ENCODE data around the gene PTPRCAP.
"Not testable (repeated sequence)": the region's sequence is repeated elsewhere in the genome, so short reads cannot be mapped to it uniquely, and the experiment has no call there.

Gene PTPRCAP

DNA sequence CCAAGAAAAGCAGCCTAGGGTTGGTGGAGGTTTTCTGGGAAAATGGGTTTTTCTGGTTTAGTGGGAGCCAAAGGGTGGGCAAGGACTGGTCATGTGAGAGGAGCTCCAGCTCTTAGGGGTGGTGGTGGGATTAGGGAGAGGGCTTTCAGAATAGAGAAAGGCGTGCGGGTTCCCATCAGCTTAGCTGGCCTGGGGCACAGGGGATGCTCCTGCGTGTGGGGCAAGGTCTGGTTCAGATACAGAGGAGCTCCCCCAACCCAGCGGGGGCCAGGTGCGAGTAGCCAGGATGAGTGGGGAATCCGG lies 30.9 kb upstream of the PTPRCAP start:
- no peak for TF ChIP-seq ZNF274 (IDR thresholded peaks at IDR 0.05; ENCODE audit: low read depth, low read length)
- no peak for TF ChIP-seq SUZ12 (IDR thresholded peaks at IDR 0.05; ENCODE audit: extremely low read depth, insufficient read depth, insufficient read length)
- no peak for TF ChIP-seq YY1 (IDR thresholded peaks at IDR 0.05; ENCODE audit: insufficient read depth, insufficient read length)
- Histone ChIP-seq H3K9ac (ENCODE audit: insufficient read length, low read depth) (peak overlapping the region; percentile 97), H3K4me3 (ENCODE audit: insufficient read length, low read depth) (peak overlapping the region; percentile 84), H3K36me3 (ENCODE audit: insufficient read depth, insufficient read length, low read length) (no peaks in the 10 kb centered on the region), H3K27me3 (ENCODE audit: insufficient read depth, insufficient read length) (no peaks in the 10 kb centered on the region), H3K9me3 (ENCODE audit: insufficient read depth, low read length) (no peaks in the 10 kb centered on the region), H3K4me1 (ENCODE audit: insufficient read depth, insufficient read length) (peaks cover 29% of the 10 kb centered on the region)
- no peak for DNase-seq (ENCODE audit: low read depth, low spot score)

DNA sequence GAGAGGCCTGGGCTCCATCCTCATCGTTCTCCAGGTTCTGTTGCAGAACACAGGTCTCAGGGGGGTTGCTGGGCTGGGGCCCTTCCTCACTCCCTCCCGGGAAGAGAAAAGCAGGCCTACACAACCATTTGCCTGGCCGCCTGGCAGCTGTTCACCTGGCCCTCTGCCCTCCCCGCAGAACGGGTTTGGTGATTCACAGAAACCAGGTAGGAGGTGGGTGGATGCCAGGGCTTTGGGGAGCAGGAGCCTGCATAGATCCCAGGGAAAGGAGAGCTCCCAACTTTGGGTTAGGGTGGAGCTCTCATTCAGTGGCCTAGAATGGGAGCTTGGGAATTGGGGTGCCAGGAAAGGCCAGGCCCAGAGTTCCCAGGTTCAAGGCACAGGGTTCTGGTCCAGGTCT lies 30.6 kb upstream of the PTPRCAP start:
- no peak for DNase-seq (ENCODE audit: low read depth, low spot score)
- TF ChIP-seq YY1 (IDR thresholded peaks at IDR 0.05; ENCODE audit: insufficient read depth, insufficient read length) = no peak
- TF ChIP-seq SUZ12 (IDR thresholded peaks at IDR 0.05; ENCODE audit: extremely low read depth, insufficient read depth, insufficient read length) = no peak
- TF ChIP-seq ZNF274 (IDR thresholded peaks at IDR 0.05; ENCODE audit: low read depth, low read length) = no peak
- H3K9ac ChIP-seq (ENCODE audit: insufficient read length, low read depth) = peak overlapping the region; percentile 97
- H3K27me3 ChIP-seq (ENCODE audit: insufficient read depth, insufficient read length) = no peaks in the 10 kb centered on the region
- H3K4me1 ChIP-seq (ENCODE audit: insufficient read depth, insufficient read length) = peaks cover 31% of the 10 kb centered on the region
- H3K36me3 ChIP-seq (ENCODE audit: insufficient read depth, insufficient read length, low read length) = no peaks in the 10 kb centered on the region
- no peaks in the 10 kb centered on the region for H3K9me3 ChIP-seq (ENCODE audit: insufficient read depth, low read length)
- peak overlapping the region; percentile 84 for H3K4me3 ChIP-seq (ENCODE audit: insufficient read length, low read depth)

DNA sequence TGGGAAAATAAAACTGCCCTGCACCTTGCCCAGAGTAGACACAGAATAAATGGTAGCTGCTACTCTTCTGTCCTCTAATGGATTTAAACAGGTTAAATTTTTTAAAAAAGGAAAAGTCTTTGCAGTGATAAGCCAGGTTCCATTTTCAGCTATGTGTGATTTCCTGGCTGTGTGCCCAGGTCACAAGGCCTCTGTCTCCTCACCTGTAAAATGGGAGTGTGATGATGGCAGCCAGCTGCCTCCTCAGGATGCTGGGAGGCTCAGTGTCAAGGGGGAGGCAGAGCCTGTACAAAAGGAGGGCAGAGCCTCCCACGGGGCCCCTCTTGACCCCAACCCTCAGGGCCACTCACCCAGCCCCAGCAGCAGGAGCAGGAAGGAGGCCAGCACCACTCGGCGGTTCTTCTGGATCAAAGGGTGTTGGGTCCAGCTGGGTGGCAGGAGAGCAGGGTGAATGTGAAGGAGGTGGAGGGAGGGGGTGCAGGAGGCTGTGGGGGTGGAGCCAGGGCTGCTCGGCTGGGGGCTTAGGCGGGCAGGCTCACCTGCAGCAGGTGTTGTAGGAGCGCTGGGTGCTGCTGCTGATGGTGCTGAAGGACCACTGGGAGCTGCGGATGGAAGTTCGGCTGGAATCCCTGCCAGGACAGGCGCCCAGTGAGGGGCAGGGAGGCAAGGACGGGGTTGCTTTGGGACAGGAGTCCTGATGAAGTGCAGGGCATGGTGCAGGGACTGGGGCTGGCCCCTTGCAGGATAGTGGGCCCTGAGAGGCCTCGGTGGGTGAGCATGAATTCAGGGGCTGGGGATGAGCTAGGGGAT lies 29.7 kb upstream of the PTPRCAP start:
- TF ChIP-seq ZNF274 (IDR thresholded peaks at IDR 0.05; ENCODE audit: low read depth, low read length) = no peak
- no peak for TF ChIP-seq SUZ12 (IDR thresholded peaks at IDR 0.05; ENCODE audit: extremely low read depth, insufficient read depth, insufficient read length)
- no peak for TF ChIP-seq YY1 (IDR thresholded peaks at IDR 0.05; ENCODE audit: insufficient read depth, insufficient read length)
- H3K4me1 ChIP-seq (ENCODE audit: insufficient read depth, insufficient read length) = peaks cover 31% of the 10 kb centered on the region
- no peak overlapping the region for H3K4me3 ChIP-seq (ENCODE audit: insufficient read length, low read depth)
- no peaks in the 10 kb centered on the region for H3K27me3 ChIP-seq (ENCODE audit: insufficient read depth, insufficient read length)
- no peaks in the 10 kb centered on the region for H3K9me3 ChIP-seq (ENCODE audit: insufficient read depth, low read length)
- H3K36me3 ChIP-seq (ENCODE audit: insufficient read depth, insufficient read length, low read length) = no peaks in the 10 kb centered on the region
- DNase-seq (ENCODE audit: low read depth, low spot score) = no peak
- peak overlapping the region; percentile 97 for H3K9ac ChIP-seq (ENCODE audit: insufficient read length, low read depth)

DNA sequence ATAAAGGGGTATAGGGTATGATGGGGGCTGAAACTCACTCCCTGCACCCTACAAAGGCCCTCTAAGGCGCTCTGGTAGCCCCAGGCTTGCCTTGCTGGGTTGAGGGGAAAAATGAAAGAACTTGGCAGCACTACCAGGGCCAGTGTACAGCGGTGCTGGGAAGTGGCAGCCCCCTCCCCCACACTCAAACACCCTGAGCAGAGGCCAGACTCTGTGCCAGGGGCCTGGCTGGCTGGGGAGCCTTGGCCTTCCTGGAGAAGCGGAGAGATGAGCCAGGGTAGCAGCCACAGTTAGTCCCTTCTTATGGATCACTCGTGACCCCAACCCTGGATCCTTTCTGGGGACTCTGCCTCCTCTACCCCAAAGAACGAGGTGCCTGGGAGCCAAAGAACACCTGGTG lies 28.9 kb upstream of the PTPRCAP start:
- TF ChIP-seq ZNF274 (IDR thresholded peaks at IDR 0.05; ENCODE audit: low read depth, low read length) (no peak), SUZ12 (IDR thresholded peaks at IDR 0.05; ENCODE audit: extremely low read depth, insufficient read depth, insufficient read length) (no peak), YY1 (IDR thresholded peaks at IDR 0.05; ENCODE audit: insufficient read depth, insufficient read length) (no peak)
- Histone ChIP-seq H3K9ac (ENCODE audit: insufficient read length, low read depth) (peak overlapping the region; percentile 97), H3K4me1 (ENCODE audit: insufficient read depth, insufficient read length) (peaks cover 31% of the 10 kb centered on the region), H3K9me3 (ENCODE audit: insufficient read depth, low read length) (no peaks in the 10 kb centered on the region), H3K4me3 (ENCODE audit: insufficient read length, low read depth) (no peak overlapping the region), H3K36me3 (ENCODE audit: insufficient read depth, insufficient read length, low read length) (no peaks in the 10 kb centered on the region), H3K27me3 (ENCODE audit: insufficient read depth, insufficient read length) (no peaks in the 10 kb centered on the region)
- DNase-seq (ENCODE audit: low read depth, low spot score) = no peak

DNA sequence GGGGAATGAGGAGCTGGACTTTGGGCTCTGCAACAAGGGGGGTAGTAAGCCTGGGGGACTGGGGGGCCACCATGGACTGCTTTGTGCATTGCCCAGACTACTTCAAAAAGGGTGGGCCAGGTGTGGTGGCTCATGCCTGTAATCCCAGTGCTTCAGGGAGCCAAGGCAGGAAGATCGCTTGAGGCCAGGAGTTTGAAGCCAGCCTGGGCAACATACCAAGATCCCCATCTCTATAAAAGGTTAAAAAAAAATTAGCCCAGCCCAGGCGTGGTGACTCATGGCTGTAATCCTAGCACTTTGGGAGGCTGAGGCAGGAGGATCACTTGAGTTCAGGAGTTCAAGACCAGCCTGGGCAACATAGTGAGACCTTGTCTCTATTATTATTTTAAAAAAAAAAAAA lies 28.0 kb upstream of the PTPRCAP start:
- Histone ChIP-seq H3K9ac (ENCODE audit: insufficient read length, low read depth) (peak overlapping the region; percentile 94), H3K4me1 (ENCODE audit: insufficient read depth, insufficient read length) (peaks cover 30% of the 10 kb centered on the region), H3K4me3 (ENCODE audit: insufficient read length, low read depth) (peak overlapping the region; percentile 81)
- DNase-seq (ENCODE audit: low read depth, low spot score); H3K27me3 ChIP-seq (ENCODE audit: insufficient read depth, insufficient read length); H3K9me3 ChIP-seq (ENCODE audit: insufficient read depth, low read length); H3K36me3 ChIP-seq (ENCODE audit: insufficient read depth, insufficient read length, low read length): not testable (repeated sequence)

DNA sequence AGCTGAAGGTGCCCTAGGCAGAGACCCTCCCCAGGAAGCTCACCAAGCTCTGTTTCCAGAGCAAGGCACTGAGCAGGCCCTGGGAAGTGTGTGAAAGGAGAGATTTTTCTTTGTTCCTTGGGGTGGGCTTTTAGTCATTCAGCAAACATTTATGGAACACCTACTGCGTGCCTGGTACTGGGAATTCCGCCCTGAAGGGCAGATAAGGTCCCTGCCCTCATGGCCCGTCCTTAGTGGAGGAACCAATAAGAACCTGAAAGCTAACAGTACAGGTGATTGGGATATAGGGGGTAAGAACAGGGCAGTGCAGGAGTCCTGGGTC lies 27.7 kb upstream of the PTPRCAP start:
- H3K27me3 ChIP-seq (ENCODE audit: insufficient read depth, insufficient read length) = no peaks in the 10 kb centered on the region
- peak overlapping the region; percentile 94 for H3K9ac ChIP-seq (ENCODE audit: insufficient read length, low read depth)
- no peak for DNase-seq (ENCODE audit: low read depth, low spot score)
- H3K4me1 ChIP-seq (ENCODE audit: insufficient read depth, insufficient read length) = peaks cover 29% of the 10 kb centered on the region
- TF ChIP-seq SUZ12 (IDR thresholded peaks at IDR 0.05; ENCODE audit: extremely low read depth, insufficient read depth, insufficient read length) = no peak
- no peak for TF ChIP-seq YY1 (IDR thresholded peaks at IDR 0.05; ENCODE audit: insufficient read depth, insufficient read length)
- TF ChIP-seq ZNF274 (IDR thresholded peaks at IDR 0.05; ENCODE audit: low read depth, low read length) = no peak
- H3K9me3 ChIP-seq (ENCODE audit: insufficient read depth, low read length) = no peaks in the 10 kb centered on the region
- H3K4me3 ChIP-seq (ENCODE audit: insufficient read length, low read depth) = peak overlapping the region; percentile 81
- H3K36me3 ChIP-seq (ENCODE audit: insufficient read depth, insufficient read length, low read length) = no peaks in the 10 kb centered on the region

DNA sequence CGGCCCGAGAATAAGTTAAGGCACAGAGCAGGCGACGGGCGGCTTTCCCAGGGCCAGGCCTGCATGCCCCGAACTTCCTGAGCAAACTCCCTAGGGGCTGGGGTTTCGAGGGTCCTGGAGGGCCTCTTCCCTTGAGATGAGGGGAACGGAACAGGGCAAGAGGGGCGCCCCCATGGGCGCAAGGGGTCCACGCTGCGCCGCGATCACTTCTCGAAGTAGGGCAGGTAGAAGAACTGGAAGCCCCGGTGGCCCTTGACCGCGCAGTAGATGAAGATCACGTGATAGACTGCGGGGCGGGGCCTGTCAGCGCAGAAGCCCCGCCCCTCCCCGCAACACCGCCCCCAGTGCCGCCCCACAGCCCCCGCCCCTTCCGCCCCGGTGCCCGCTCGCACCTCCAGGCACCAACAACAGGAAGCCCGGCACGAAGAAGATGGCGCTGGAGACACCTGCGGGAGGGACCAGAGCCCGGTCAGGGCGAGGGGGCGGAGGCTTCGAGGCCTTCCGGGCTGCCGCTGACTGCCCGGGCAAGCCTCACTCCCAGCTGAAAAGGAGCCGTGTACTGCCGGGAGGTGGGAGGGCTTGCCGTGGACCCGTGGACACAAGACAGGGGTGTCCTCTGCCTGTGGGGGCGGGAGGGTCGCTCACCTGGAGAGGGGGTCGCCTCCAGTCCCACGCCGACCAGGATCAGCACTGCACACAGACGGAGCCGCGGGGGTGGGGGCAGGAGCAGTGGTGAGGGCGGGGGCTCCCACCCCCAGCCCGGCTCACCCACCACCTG lies 27.1 kb upstream of the PTPRCAP start:
- H3K9me3 ChIP-seq (ENCODE audit: insufficient read depth, low read length) = no peaks in the 10 kb centered on the region
- H3K27me3 ChIP-seq (ENCODE audit: insufficient read depth, insufficient read length) = no peaks in the 10 kb centered on the region
- peak; percentile 87 for DNase-seq (ENCODE audit: low read depth, low spot score)
- no peaks in the 10 kb centered on the region for H3K36me3 ChIP-seq (ENCODE audit: insufficient read depth, insufficient read length, low read length)
- peak overlapping the region; percentile 81 for H3K4me3 ChIP-seq (ENCODE audit: insufficient read length, low read depth)
- peak overlapping the region; percentile 94 for H3K9ac ChIP-seq (ENCODE audit: insufficient read length, low read depth)
- TF ChIP-seq YY1 (IDR thresholded peaks at IDR 0.05; ENCODE audit: insufficient read depth, insufficient read length) = peak; percentile 39
- TF ChIP-seq SUZ12 (IDR thresholded peaks at IDR 0.05; ENCODE audit: extremely low read depth, insufficient read depth, insufficient read length) = no peak
- no peak for TF ChIP-seq ZNF274 (IDR thresholded peaks at IDR 0.05; ENCODE audit: low read depth, low read length)
- peaks cover 31% of the 10 kb centered on the region for H3K4me1 ChIP-seq (ENCODE audit: insufficient read depth, insufficient read length)

Data from NT2/D1 (cell line).